AG10803 (cell line): ENCODE results near the gene URM1.

Source experiments
- DNase-seq: peaks from one replicate; pipeline ENCODE4 v3.0.0; 2010; ENCODE audit warnings: low read depth
- H3K4me3 ChIP-seq: 2 replicates; pipeline ENCODE4 v1.5.1; 2011; ENCODE audit warnings: mild to moderate bottlenecking, low read length, control low read depth
- TF ChIP-seq, protein P1 (sequence below): conservative IDR thresholded peaks from 2 replicates; pipeline ENCODE4 v1.5.1; 2011; ENCODE audit warnings: mild to moderate bottlenecking, low read length, control low read depth, inconsistent platforms

URM1 gene

DNA sequence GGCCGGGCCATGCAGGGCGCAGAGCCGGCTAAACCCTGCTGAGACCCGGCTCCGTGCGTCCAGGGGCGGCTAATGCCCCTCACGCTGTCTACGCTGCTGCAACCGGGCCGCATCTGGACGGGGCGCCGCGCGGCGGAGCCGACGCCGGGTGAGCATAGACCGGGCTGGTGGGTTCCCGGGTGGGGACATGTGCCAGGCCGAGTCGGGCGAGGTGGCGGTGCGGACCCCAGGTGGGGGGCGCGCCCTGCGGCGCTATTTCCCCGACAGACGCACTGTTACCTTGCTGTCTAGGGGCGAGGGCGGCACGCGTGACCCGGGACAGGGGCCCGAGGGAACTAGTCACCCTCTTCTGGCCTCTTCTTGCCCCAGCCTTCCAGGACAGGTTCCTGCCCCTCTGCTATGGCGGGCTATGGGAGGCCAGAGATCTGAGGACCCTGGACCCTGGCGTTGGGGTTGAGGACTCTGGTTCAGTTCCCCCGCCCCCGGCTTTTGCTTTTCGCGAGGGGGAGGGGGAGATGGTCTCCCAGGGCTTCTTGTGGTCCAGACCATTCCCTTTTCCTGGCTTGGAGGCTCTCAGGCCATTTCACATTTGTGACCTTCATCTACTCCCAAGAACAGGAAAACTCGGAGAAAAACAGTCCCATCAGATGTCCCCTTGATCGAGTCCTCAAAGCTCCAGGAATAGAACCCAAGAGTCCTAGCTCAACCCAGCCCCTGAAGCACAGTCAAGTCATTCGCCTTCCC, 30.3 kb upstream of the URM1 start:
- TF ChIP-seq, protein P1, sequence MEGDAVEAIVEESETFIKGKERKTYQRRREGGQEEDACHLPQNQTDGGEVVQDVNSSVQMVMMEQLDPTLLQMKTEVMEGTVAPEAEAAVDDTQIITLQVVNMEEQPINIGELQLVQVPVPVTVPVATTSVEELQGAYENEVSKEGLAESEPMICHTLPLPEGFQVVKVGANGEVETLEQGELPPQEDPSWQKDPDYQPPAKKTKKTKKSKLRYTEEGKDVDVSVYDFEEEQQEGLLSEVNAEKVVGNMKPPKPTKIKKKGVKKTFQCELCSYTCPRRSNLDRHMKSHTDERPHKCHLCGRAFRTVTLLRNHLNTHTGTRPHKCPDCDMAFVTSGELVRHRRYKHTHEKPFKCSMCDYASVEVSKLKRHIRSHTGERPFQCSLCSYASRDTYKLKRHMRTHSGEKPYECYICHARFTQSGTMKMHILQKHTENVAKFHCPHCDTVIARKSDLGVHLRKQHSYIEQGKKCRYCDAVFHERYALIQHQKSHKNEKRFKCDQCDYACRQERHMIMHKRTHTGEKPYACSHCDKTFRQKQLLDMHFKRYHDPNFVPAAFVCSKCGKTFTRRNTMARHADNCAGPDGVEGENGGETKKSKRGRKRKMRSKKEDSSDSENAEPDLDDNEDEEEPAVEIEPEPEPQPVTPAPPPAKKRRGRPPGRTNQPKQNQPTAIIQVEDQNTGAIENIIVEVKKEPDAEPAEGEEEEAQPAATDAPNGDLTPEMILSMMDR, result no peak
- no peak for DNase-seq
- H3K4me3 ChIP-seq, result peak overlapping the region; percentile 76

DNA sequence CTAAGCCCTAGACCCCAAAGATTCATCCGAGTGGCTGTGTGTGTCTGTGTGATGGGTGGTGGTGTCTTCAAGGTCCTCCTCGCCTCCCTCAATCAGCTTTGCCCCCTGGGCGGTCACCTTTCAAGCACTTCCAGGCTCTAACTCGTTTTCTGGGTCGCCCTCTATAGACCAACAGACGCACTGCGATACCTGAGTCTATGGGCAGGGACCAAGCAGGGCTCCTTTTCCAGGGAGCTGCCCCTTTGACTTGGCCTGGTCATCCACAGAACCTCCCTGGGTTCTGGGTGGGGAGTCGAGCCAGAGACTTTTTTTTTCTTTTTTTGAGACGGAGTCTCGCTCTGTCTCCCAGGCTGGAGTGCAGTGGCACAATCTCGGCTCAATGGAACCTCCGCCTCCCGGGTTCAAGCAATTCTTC, 29.7 kb upstream of the URM1 start:
- TF ChIP-seq, protein P1, result peak; percentile 78

GRCh38 chr9:128342971-128343680, 28.0 kb upstream of the URM1 start:
- TF ChIP-seq, protein P1, result no peak
- no peak overlapping the region for H3K4me3 ChIP-seq
- DNase-seq, result no peak

More for the DNA sequence above, 29.7 kb upstream of the URM1 start:
- H3K4me3 ChIP-seq, result peak overlapping the region; percentile 76
- peak; percentile 55 for DNase-seq

DNA sequence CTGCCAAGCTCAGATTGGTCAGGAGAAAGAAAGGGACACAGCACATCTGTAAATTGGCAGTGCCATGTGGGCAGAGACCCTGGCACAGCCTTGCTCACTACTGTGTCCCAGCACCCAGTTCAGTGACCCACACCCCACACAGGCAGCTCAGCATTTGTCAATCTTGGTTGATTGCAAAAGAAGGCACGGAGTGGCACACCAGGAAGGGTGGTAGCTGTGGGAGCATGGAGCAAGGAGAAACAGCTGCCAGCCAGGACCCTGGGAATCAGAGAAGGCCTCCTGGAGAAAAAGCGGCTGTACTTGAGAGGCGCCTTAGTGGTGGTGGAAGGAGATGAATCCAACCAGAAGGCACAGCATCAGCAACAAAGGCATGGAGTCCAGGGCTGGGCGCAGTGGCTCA, 27.3 kb upstream of the URM1 start:
- no peak overlapping the region for H3K4me3 ChIP-seq
- TF ChIP-seq, protein P1, result no peak
- no peak for DNase-seq

- no peak for DNase-seq
- TF ChIP-seq, protein P1, result no peak
- H3K4me3 ChIP-seq, result no peak overlapping the region
Measured at GRCh38 chr9:128344931-128345605, 26.1 kb upstream of the URM1 start.

GRCh38 chr9:128349125-128349524, 22.0 kb upstream of the URM1 start:
- no peak for DNase-seq
- H3K4me3 ChIP-seq, result no peak overlapping the region
- TF ChIP-seq, protein P1, result no peak
